H7 (cell line): ENCODE data around the gene ARMCX4. TPM values are rescaled to one million over a fixed set of nuclear protein-coding genes. Genes with fewer than 3 reads are reported as not detected.
"Not testable (repeated sequence)": the region's sequence is repeated elsewhere in the genome, so short reads cannot be mapped to it uniquely, and the experiment has no call there.

Source experiments
- DNase-seq: peaks from one replicate; pipeline ENCODE4 v3.0.0; 2012
- H3K27me3 ChIP-seq: 2 replicates; pipeline ENCODE4 v1.6.0; 2011; ENCODE audit warnings: mild to moderate bottlenecking, low read length; ENCODE audit not compliant: control insufficient read depth, insufficient read depth
- H3K36me3 ChIP-seq: replicated peaks from 2 replicates; pipeline ENCODE4 v1.5.1; 2011; ENCODE audit warnings: low read length; ENCODE audit not compliant: control insufficient read depth, insufficient read depth
- H3K4me3 ChIP-seq: 2 replicates; pipeline ENCODE4 v1.5.1; 2011; ENCODE audit warnings: low read depth, mild to moderate bottlenecking, control low read depth, low read length, moderate library complexity; ENCODE audit not compliant: insufficient read depth
- total RNA-seq: library from RNA; depleted of rRNA; stranded (reverse); fragments of >200 nt; shearing (Covaris generic); gene quantifications from 2 replicates; pipeline ENCODE4 v1.2.3, GENCODE V29; 2014; rRNA removed

Gene ARMCX4
- total RNA-seq, 1 experiment from 2014 or later: 2.1 TPM

DNA sequence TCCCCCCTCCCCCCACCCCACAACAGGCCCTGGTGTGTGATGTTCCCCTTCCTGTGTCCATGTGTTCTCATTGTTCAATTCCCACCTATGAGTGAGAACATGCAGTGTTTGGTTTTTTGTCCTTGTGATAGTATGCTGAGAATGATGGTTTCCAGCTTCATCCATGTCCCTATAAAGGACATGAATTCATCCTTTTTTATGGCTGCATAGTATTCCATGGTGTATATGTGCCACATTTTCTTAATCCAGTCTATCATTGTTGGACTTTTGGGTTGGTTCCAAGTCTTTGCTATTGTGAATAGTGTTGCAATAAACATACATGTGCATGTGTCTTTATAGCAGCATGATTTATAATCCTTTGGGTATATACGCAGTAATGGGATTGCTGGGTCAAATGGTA lies 17.7 kb downstream of the ARMCX4 start:
- H3K4me3 ChIP-seq: not testable (repeated sequence)

DNA sequence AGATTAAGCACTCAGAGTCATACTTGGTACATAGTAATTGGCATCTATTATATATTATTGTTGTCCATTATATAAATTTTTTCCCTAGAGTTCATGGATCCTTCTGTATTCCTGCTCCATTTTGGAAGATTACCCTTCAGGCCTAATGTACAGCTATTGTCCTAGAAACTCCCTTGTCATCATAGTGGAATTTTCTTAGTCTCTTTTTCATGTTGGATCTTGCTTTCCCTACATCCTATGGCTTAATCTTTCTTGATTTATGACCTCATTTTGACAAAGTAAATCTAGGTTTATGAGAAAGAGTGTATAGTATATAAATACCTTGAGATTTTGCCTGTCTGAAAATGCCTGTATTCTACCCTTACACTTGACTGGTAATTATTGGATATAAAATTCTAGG lies 22.1 kb downstream of the ARMCX4 start:
- H3K36me3 ChIP-seq: no peaks in the 10 kb centered on the region
- H3K4me3 ChIP-seq: no peak overlapping the region
- no peaks in the 10 kb centered on the region for H3K27me3 ChIP-seq
- no peak for DNase-seq

More for the DNA sequence above, 17.7 kb downstream of the ARMCX4 start:
- H3K27me3 ChIP-seq, DNase-seq, H3K36me3 ChIP-seq: not testable (repeated sequence)

DNA sequence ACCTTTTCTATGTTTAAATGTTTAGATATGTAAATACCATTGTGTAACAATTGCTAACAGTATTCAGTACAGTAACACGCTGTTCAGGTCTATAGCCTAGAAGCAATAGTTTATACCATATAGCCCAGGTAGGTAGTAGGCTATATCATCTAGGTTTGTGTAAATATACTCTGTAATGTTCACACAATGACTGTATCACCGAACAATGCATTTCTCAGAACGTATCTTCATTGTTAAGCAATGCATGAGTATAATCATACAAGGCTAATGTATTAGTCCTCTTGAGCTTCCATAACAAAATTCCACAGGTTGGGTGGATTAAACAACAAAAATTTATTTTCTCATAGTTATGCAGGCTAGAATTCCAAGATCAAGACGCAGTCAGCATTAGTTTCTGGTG lies 22.7 kb downstream of the ARMCX4 start:
- no peak for DNase-seq
- Histone ChIP-seq H3K27me3 (no peaks in the 10 kb centered on the region), H3K4me3 (no peak overlapping the region), H3K36me3 (no peaks in the 10 kb centered on the region)

DNA sequence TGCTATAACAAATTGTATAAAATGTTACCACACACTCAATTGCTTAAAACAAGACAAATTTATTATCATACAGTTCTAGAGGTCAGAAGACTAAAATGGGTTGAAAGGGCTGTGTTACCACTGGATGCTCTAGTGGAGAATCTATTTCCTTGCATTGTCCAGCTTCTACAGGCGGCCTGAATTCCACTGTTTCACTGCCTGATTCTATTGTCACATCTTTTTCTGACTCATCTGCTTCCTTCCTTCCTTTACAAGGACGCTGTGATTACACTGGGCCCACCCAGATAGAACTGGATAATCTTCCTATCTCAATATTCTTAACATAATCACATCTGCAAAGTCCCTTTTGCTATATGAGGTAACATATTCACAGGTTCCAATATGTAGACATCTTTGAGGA lies 45.7 kb downstream of the ARMCX4 start:
- no peaks in the 10 kb centered on the region for H3K36me3 ChIP-seq
- no peak overlapping the region for H3K4me3 ChIP-seq
- no peak for DNase-seq

More for the DNA sequence above, 45.7 kb downstream of the ARMCX4 start:
- no peaks in the 10 kb centered on the region for H3K27me3 ChIP-seq

Other genes starting within 250 kb of the ARMCX4 start
- gene TAF7L, start 194.1 kb upstream of the ARMCX4 start, total RNA-seq: 0.11 TPM in 1 of 2 replicates, not detected in the other
- 6.2 and 8.4 TPM in 2 replicates for gene TIMM8A, start 136.7 kb upstream of the ARMCX4 start, total RNA-seq
- gene BTK, start 99.3 kb upstream of the ARMCX4 start, total RNA-seq: 0.07 and 0.11 TPM in 2 replicates
- 794 and 812 TPM in 2 replicates for gene RPL36A, start 94.4 kb upstream of the ARMCX4 start, total RNA-seq
- 48.1 and 58.3 TPM in 2 replicates for gene GLA, start 77.5 kb upstream of the ARMCX4 start, total RNA-seq
- gene HNRNPH2, start 77.2 kb upstream of the ARMCX4 start, total RNA-seq: 33.5 and 35.0 TPM in 2 replicates
- gene ARMCX1, start 65.1 kb downstream of the ARMCX4 start, total RNA-seq: 27.0 and 33.0 TPM in 2 replicates
- gene ARMCX6, start 132.5 kb downstream of the ARMCX4 start, total RNA-seq: 15.2 and 21.4 TPM in 2 replicates
- 13.1 and 18.3 TPM in 2 replicates for gene ARMCX3, start 137.7 kb downstream of the ARMCX4 start, total RNA-seq
- gene ARMCX2, start 174.4 kb downstream of the ARMCX4 start, total RNA-seq: 108 and 114 TPM in 2 replicates